Cerebellar cortex (tissue), 1 donor: Measurements from ENCODE around the gene TRAP1.
A peak's percentile ranks its signal among the peaks of the same experiment; 100 is the strongest.

Source experiments
- DNase-seq: peaks from one replicate; pipeline ENCODE4 v3.0.0-alpha.2; 2015; ENCODE audit warnings: low spot score

The TRAP1 gene

GRCh38 chr16:3717235-3718018, at the start of gene TRAP1:
TRAP1 (minus strand) TSS chr16:3717524; CDS start chr16:3717508, 16 bp downstream.
- peak; percentile 78 for DNase-seq

GRCh38 chr16:3766177-3766576, 48.9 kb upstream of the TRAP1 start:
- no peak for DNase-seq

- DNase-seq: no peak
Measured at GRCh38 chr16:3764409-3764808, 47.1 kb upstream of the TRAP1 start.

- no peak for DNase-seq
Measured at GRCh38 chr16:3762107-3762750, 44.9 kb upstream of the TRAP1 start.

- DNase-seq: no peak
Measured at GRCh38 chr16:3761375-3762106, 44.2 kb upstream of the TRAP1 start.

GRCh38 chr16:3760518-3760917, 43.2 kb upstream of the TRAP1 start:
- DNase-seq: no peak

- peak; percentile 83 for DNase-seq
Measured at GRCh38 chr16:3759736-3760135, 42.4 kb upstream of the TRAP1 start.

GRCh38 chr16:3756113-3756512, 38.8 kb upstream of the TRAP1 start:
- DNase-seq: no peak

GRCh38 chr16:3755249-3755648, 37.9 kb upstream of the TRAP1 start:
- DNase-seq: no peak

GRCh38 chr16:3754772-3755171, 37.4 kb upstream of the TRAP1 start:
- no peak for DNase-seq

- no peak for DNase-seq
Measured at GRCh38 chr16:3754081-3754703, 36.9 kb upstream of the TRAP1 start.

GRCh38 chr16:3752984-3753383, 35.7 kb upstream of the TRAP1 start:
- DNase-seq: no peak

- no peak for DNase-seq
Measured at GRCh38 chr16:3751878-3752277, 34.6 kb upstream of the TRAP1 start.

- no peak for DNase-seq
Measured at GRCh38 chr16:3748307-3748706, 31.0 kb upstream of the TRAP1 start.

- DNase-seq: no peak
Measured at GRCh38 chr16:3745751-3746355, 28.5 kb upstream of the TRAP1 start.

GRCh38 chr16:3744018-3744417, 26.7 kb upstream of the TRAP1 start:
- DNase-seq: no peak

- no peak for DNase-seq
Measured at GRCh38 chr16:3740934-3741333, 23.6 kb upstream of the TRAP1 start.

- DNase-seq: no peak
Measured at GRCh38 chr16:3740186-3740585, 22.9 kb upstream of the TRAP1 start.

- no peak for DNase-seq
Measured at GRCh38 chr16:3739636-3740035, 22.3 kb upstream of the TRAP1 start.

- no peak for DNase-seq
Measured at GRCh38 chr16:3738541-3738940, 21.2 kb upstream of the TRAP1 start.

- DNase-seq: no peak
Measured at GRCh38 chr16:3738128-3738527, 20.8 kb upstream of the TRAP1 start.

- no peak for DNase-seq
Measured at GRCh38 chr16:3737181-3737580, 19.9 kb upstream of the TRAP1 start.
